GM18508 (cell line): ENCODE data around the gene GPR83.
"Not testable (repeated sequence)": the region's sequence is repeated elsewhere in the genome, so short reads cannot be mapped to it uniquely, and the experiment has no call there.

Experiments
- ATAC-seq: cut with Tn5 transposase; IDR thresholded peaks from one replicate; pipeline ENCODE4 v1.9.1; 2021; ENCODE audit warnings: moderate number of reproducible peaks; ENCODE audit not compliant: insufficient read depth, unreplicated experiment

The GPR83 gene

GRCh38 chr11:94379613-94380012, 21.6 kb downstream of the GPR83 start:
- no peak for ATAC-seq

DNA sequence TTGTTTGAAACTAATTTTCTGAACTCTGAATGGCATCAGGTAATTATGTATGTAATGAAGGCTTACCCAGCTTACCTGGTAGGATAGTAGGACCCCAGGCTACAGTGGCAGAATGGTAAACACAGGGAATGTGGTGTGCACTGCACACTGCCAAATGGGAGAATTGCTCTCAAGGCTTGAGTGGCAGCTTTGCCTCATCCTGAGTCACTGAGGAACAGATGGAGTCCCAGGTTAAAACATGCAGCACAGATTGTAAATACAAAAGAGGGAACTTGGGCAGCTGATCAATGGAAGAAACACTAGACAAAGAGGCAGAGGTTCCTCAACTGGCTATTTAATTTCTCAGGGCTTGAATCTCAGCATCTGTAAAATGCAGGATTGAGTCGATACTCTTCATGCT, 24.4 kb downstream of the GPR83 start:
- no peak for ATAC-seq

GRCh38 chr11:94370576-94370975, 30.6 kb downstream of the GPR83 start:
- not testable (repeated sequence) for ATAC-seq

DNA sequence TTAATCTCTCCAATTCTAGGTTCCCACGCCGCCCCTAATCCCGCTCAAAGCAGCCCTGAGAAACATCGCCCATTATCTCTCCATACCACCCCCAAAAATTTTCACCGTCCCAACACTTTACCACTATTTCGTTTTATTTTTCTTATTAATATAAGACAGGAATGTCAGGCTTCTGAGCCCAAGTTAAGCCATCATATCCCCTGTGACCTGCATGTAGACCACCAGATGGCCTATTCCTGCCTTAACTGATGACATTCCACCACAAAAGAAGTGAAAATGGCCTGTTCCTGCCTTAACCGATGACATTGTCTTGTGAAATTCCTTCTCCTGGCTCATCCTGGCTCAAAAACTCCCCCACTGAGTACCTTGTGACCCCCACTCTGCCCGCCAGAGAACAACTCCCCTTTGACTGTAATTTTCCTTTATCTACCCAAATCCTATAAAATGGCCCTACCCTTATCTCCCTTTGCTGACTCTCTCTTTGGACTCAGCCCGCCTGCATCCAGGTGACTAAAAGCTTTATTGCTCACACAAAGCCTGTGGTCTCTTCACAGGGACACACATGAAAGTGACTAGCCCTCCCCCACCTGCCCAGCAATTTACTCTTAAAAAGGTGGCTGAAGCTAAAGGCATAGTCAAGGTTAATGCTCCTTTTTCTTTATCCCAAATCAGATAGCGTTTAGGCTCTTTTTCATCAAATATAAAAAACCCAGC, 50.2 kb downstream of the GPR83 start:
- ATAC-seq = not testable (repeated sequence)

GRCh38 chr11:94346311-94346710, 54.9 kb downstream of the GPR83 start:
- ATAC-seq = not testable (repeated sequence)

DNA sequence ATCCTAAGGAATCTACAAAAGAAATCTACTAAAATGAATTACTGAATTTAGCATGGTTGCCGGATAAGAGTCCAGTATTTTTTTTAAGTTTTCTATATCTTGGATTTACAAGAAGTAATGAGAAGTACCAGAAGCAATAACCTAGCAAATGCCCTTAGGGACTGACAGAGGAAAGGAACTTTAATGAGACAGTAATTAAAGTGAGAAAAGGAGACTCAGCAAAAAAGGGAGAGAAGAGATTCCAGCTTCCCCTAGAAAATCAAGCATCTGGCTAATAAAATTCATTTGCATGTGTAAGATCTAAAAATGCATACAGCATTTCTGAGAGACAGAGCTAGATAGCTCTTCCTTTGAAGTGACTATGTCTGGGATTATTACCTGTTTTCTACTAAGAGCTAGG, 57.7 kb downstream of the GPR83 start:
- no peak for ATAC-seq

DNA sequence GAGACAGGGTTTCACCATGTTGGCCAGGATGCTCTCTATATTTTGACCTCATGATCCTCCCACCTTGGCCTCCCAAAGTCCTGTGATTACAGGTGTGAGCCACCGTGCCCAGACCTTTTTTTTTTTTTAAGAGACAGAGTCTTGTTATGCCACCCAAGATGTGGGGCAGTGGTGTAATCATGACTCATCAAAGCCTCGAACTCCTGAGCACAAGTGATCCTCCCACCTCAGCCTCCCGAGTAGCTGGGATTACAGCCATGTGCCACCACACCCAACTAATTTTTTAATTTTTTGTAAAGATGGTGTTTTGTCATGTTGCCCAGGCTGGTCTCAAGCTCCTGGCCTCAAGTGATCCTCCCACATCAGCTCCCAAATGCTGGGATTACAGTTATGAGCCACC, 59.0 kb downstream of the GPR83 start:
- ATAC-seq = no peak

- ATAC-seq = no peak
Measured at GRCh38 chr11:94338651-94339050, 62.6 kb downstream of the GPR83 start.

- no peak for ATAC-seq
Measured at GRCh38 chr11:94336033-94336432, 65.2 kb downstream of the GPR83 start.

DNA sequence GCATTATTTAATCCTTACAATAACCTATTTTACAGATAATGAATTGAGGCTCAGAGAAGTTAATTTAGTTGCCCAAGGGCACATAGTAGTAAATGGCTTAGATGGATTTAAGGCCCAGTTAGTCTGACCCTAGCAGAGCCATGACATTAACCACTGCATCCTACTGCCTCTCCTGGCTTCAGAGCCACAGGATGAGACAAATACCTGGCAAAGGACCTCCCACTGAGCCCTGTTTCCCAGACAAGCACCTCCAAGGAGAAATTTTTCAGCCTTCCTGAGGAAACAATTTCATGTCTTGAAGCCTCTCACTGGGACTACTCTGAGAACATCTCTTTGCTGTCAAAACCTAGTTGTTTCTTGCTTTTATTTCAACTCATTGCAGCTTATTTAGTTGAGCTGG, 68.4 kb downstream of the GPR83 start:
- no peak for ATAC-seq

DNA sequence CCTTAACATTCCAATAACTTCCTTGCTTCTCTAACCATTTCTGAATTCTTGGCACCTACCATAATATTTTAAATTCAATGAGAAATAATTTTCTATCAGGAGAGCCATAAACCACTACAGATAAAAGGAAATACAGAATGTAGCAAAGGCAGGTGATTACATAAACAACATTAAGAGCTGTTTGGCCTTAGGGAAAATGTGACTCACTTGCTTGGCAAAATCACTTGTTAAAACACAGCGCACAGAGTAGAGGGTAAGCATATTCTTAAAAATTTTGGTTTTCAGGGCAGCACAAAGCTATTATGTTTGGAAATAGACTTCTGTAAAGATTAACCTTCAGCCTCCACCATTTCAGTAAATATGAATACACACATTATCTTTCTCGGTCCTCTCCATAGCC, 70.4 kb downstream of the GPR83 start:
- no peak for ATAC-seq

GRCh38 chr11:94329501-94329900, 71.7 kb downstream of the GPR83 start:
- no peak for ATAC-seq

DNA sequence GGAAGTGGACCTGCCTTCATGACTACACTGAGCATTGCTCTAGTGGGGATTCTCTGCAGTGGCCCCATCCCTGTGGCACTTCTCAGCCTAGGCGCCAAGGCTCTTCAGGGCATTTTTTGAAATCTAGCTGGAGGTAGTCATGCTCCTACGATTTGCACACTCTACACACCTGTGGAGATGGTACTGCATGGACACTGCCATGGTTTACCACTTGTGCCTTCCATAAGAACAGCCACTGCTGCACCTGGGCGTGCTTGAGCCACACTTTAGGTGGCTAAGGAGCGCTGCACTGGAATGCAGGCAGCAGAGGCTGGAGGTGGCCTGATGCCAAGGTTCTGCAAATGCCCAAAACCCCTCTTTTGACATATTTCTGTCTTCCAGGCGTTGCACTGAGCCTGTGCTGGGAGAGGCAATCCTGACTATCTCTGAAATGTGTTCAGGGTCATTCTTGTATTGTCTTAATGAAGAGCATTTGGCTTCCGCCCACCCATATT, 72.6 kb downstream of the GPR83 start:
- no peak for ATAC-seq
